NCI-H146 treated with DMSO at 0.1 percent for 48 hours (cell line): ENCODE results near the gene PELI1.

Source experiments
- DNase-seq: peaks from one replicate; lab custom pipeline; 2025; ENCODE audit not compliant: unreplicated experiment; lab: John Stamatoyannopoulos, UW

Gene PELI1

GRCh38 chr2:64157792-64158191, 13.6 kb upstream of the PELI1 start:
- no peak for DNase-seq

DNA sequence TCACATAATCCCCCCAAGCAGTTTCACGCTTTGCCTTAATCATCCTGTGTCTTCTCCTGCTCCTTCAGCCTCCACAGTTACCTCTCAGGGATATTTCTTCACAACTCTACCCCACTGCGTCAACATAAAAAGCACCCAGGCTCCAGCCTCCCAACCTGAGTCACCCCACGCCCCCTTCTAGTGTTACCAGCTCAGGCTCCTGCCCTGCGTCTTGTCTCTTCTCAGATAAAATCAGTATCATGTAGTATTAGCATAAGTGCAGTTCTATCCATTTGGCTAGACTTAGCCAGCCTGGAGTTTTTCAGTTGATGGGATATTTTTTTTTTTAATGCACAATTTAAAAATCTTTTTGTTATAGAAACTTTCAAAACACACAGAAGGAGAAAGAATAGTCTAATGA, 9.6 kb upstream of the PELI1 start:
- no peak for DNase-seq

GRCh38 chr2:64151476-64151875, 7.3 kb upstream of the PELI1 start:
- no peak for DNase-seq

- no peak for DNase-seq
Measured at GRCh38 chr2:64145714-64146113, 1.5 kb upstream of the PELI1 start.

GRCh38 chr2:64145119-64145518, 899 bp upstream of the PELI1 start:
- DNase-seq, result no peak

DNA sequence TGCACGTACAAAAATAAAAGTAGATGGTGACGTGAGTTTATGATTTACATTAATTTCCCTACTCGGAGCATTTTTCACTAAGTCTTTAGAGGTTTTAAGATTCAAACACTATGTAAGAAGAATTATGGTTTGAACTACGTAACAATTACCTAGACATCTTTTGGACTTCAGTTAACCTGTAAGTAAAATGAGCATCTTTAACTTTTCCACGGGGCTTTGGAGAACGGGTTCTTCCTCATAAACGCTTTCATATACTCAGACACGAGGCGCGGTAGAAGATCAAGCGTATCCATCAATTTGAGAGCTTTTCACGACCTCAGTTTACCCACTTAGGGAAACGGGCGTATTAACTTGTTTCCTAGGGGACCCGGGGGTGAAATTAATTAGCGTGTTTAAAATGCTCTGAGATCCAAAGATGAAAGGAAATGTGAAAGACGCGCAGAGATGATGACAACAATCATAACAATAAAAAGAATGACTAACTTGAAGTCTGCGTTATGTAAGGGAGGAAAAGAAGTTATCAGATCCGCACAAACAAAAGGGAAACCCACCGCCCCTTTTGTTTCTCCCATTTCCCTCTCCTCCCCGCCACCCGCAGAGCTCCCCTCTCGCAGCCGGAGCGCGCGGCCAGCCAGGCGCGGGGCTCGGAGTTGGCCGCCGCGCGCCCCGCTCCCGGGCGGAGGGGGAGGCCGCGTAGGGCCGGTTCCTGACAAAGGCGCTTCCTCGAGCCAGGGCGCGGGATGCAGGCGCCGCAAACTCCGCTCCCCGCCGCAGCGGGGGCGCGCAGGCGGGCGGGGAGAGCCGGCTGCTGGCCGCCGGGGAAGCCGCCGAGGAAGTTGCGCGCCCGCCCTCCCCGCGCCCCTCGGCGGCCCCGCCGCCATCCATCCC, 807 bp downstream of the PELI1 start:
- peak; percentile 30 for DNase-seq

DNA sequence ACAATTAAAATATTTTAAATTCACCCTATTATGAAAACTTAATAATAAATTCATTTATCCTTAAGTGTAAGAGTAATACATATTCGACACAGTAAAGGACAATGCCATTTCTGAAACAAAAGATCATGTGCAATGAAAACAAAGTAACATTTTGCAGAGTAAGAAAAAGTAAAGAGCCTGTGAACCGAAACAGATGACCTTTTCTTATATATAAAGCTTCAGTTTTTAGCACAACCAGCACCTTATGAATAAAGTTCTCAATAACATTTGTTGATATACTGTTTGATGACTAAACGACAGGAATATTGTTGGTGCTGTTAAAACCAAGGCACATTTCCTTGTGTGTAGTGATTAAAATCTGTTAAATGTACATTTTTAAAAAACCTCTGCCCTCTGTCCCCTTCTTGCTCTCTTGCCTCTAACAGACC, 1.5 kb downstream of the PELI1 start:
- no peak for DNase-seq

DNA sequence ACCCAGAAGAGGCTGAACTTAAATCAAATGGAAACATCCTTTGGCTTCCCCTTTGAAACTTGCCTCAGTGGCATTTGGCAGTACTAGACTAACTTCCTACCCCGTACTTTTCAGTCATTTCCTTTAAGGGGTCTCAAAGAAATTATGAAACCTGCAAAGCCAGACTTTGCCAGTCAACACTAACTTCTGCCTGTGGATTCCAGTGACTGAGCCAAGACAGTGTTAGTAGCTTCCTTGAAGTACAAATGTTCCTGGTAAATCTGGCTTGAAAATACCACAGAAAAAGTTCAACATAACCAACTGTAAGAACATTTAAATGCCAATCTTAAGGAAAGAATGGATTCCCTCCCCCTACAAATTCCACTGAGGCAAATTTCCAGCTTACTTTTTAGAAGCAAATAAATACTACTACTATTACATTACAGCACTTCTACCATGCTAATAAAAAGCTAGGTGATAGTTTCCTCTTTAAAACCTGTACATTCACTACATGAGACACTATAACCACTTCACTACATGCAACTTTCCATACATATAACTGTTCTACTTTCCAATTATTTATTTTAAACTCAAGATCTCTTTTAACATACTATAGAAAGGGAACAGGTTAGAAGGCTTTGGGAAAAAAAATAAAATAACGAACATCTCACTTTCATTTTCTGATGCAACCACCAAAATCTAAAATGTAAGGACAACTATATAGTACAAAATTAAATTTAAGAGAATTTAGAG, 2.4 kb downstream of the PELI1 start:
- no peak for DNase-seq

GRCh38 chr2:64140665-64141200, 3.5 kb downstream of the PELI1 start:
- no peak for DNase-seq

- DNase-seq, result no peak
Measured at GRCh38 chr2:64139956-64140355, 4.3 kb downstream of the PELI1 start.

DNA sequence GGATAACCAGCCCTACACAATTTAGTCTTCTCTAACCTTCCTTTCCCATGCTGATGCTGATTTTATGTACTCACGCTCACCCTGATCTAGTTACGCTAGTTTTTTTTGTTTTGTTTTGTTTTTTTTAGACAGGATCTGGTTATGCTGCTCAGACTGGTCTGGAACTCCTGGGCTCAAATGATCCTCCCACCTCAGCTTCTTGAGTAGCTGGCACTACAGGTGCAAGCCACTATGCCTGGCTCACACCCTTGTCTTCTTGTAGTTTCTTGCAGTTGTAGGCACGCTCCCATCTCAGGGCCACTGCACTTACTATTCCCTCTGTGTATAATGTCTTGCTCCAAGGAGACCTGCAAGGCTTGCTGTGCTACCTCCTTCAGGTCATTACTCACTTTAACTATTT, 6.2 kb downstream of the PELI1 start:
- no peak for DNase-seq

DNA sequence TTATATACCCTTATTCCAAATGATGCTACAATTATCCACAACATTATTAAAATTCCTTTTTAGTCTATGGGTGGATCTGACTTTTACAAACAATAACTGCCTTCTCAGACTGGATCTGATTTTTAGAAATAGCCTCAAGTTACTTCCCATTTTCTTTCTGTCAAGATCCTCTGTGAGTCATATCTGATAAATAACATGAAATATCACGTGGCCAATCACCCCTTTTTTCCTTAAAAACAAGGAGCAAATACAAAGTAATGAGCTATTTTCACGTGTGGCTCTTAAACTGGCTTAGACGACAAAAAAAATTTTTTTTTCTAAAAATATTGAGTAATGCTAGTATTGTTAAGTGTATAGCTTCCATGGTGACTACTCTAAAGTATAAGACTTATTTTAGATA, 6.7 kb downstream of the PELI1 start:
- no peak for DNase-seq

DNA sequence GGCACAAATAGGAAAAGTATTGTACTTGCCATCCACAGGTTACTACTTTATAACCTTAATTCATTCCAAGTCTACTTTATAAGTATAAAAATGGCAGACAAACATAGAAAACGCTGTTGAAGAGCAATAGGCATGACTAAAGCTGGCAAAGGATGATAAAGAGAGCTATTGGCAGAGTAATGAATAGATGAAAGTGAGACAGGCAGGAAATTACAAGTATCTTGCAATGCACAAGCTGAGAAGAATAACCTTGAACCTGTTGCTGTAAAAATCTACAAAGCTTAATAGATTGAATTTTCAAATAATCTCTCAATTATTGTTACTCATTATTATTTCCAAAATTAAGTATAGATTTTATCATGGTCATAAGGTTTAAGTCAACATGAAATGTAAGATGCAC, 8.8 kb downstream of the PELI1 start:
- DNase-seq, result no peak

GRCh38 chr2:64134813-64135212, 9.4 kb downstream of the PELI1 start:
- no peak for DNase-seq

DNA sequence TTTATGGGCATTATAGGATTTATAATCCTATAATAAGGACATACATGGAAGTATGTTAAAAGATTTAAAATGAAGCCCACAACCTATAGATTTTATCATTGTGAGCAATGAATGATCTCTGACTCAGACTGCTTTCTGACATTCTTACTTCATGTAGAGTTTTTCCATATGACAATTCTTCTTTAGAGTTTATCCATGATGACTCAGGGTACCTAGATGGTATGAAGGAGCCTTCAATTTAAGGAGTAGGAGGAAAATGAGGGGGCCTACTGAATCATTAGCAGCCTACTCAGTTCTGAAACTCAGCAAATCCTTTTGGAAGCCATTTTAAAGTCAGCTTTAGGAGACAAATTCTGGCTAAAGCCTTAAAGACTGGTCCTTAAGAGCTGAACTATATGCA, 10.4 kb downstream of the PELI1 start:
- no peak for DNase-seq

DNA sequence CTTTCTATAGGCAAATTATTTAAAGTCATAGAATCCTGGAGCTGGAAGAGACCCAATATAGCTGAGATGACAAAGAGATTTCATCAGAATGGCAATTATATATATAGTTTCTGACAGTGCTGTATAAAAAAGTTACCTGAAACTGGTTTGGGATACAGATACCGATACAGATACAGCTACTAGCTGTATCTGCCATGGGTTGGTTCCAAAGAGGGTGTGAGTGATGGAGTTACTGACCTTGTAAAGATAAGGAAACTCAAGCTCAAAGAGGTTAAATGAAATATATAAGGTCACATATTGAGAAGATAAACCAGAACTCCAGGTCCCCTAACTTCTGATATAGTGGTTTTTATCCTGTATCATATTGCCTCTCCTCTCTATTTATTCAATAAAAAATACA, 10.9 kb downstream of the PELI1 start:
- no peak for DNase-seq

DNA sequence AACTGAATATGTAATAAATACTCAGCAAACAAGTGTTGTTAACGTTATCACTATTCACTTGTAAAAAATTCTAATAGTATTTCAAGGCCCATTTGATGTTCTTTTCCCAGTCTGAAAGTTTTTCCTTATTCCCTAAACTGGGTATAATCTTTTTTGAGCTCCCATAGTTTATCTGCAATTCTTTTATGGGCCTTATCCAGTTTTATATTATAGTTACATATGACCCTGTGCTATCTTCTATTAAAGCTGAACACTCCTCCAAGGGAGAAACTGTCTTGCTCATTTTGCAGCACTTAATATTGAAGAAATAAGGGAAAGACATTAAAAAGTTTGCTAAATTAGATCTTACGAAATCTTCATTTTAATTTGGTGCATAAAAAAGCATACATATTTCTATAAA, 13.9 kb downstream of the PELI1 start:
- DNase-seq, result no peak

DNA sequence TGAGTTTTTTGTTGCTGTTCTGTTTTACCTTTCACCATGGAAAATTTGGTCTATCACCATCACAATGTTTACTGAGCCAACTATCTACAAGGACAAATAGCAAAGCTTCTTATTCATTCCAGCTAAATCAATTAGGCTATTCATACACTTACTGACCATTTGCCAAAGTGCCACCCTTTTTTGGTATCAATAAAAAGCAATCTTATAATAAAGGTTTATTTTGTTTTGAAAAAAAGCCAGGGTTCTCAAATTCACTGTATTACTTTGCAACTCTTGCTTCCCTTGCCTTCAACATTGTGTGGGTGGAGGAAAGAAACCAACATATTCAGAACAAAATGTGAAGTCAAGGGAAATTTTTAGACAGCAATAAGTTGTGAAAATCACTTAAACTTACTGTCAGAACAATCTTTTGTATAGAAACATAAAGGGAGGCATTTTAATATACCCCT, 15.3 kb downstream of the PELI1 start:
- no peak for DNase-seq

GRCh38 chr2:64128406-64128805, 15.8 kb downstream of the PELI1 start:
- no peak for DNase-seq

GRCh38 chr2:64127119-64127518, 17.1 kb downstream of the PELI1 start:
- DNase-seq, result no peak

- no peak for DNase-seq
Measured at GRCh38 chr2:64126601-64127000, 17.6 kb downstream of the PELI1 start.

DNA sequence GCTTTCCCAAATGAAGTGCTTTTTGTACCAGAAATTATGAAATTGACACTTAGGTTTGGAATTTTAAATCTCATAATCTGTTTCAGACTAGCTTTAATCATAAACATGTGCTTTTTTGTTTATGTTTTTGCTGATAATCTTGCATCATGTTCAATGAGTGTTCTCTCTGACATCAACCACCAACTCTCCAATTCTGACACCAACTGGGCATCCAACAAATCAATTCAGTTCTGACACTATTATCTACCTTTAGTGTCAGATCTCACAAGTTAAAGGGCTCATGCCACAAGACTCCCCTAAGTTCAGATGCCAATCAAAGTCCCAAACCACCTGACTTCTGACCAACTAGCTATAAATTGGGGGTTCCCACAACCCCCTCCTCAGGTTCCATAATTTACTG, 19.6 kb downstream of the PELI1 start:
- no peak for DNase-seq
